ENCODE results near the gene CUEDC1.

Gene CUEDC1

GRCh38 chr17:57866723-57867122 lies 88.5 kb downstream of the CUEDC1 start:
- in situ Hi-C loops (cut with HindIII; ENCODE audit: low pct_unique_long_range_greater_than_20kb, low sequenced_read_pairs): no loop called here
- no peak for DNase-seq (ENCODE audit: low read depth in 1 of 2, low spot score in 1 of 2)
- no peak for TF ChIP-seq JUND (IDR thresholded peaks at IDR 0.05; ENCODE audit: low read depth)

- in situ Hi-C loops (cut with HindIII; ENCODE audit: low pct_unique_long_range_greater_than_20kb, low sequenced_read_pairs): no loop called here
- TF ChIP-seq JUND (IDR thresholded peaks at IDR 0.05; ENCODE audit: low read depth): no peak
- no peak for DNase-seq (ENCODE audit: low read depth in 1 of 2, low spot score in 1 of 2)
Measured at GRCh38 chr17:57866319-57866718, 88.9 kb downstream of the CUEDC1 start.

- no peak for TF ChIP-seq JUND (IDR thresholded peaks at IDR 0.05; ENCODE audit: low read depth)
- in situ Hi-C loops (cut with HindIII; ENCODE audit: low pct_unique_long_range_greater_than_20kb, low sequenced_read_pairs): no loop called here
- DNase-seq (ENCODE audit: low read depth in 1 of 2, low spot score in 1 of 2): no peak
Measured at GRCh38 chr17:57864273-57864672, 90.9 kb downstream of the CUEDC1 start.

GRCh38 chr17:57862694-57863667 lies 92.2 kb downstream of the CUEDC1 start:
- DNase-seq (ENCODE audit: low read depth in 1 of 2, low spot score in 1 of 2): no peak
- in situ Hi-C loops (cut with HindIII; ENCODE audit: low pct_unique_long_range_greater_than_20kb, low sequenced_read_pairs): no loop called here
- no peak for TF ChIP-seq JUND (IDR thresholded peaks at IDR 0.05; ENCODE audit: low read depth)

GRCh38 chr17:57861790-57862693 lies 93.2 kb downstream of the CUEDC1 start:
- no peak for DNase-seq (ENCODE audit: low read depth in 1 of 2, low spot score in 1 of 2)
- in situ Hi-C loops (cut with HindIII; ENCODE audit: low pct_unique_long_range_greater_than_20kb, low sequenced_read_pairs): no loop called here
- no peak for TF ChIP-seq JUND (IDR thresholded peaks at IDR 0.05; ENCODE audit: low read depth)

- peak; percentile 79 to 90 for DNase-seq (ENCODE audit: low read depth in 1 of 2, low spot score in 1 of 2)
Measured at GRCh38 chr17:57861000-57861789, 94.0 kb downstream of the CUEDC1 start.

GRCh38 chr17:57860414-57860999 lies 94.7 kb downstream of the CUEDC1 start:
- in situ Hi-C loops (cut with HindIII; ENCODE audit: low pct_unique_long_range_greater_than_20kb, low sequenced_read_pairs): no loop called here
- no peak for TF ChIP-seq JUND (IDR thresholded peaks at IDR 0.05; ENCODE audit: low read depth)
- no peak for DNase-seq (ENCODE audit: low read depth in 1 of 2, low spot score in 1 of 2)

More at GRCh38 chr17:57861000-57861789, 94.0 kb downstream of the CUEDC1 start:
- TF ChIP-seq JUND (IDR thresholded peaks at IDR 0.05; ENCODE audit: low read depth): no peak
- in situ Hi-C loops (cut with HindIII; ENCODE audit: low pct_unique_long_range_greater_than_20kb, low sequenced_read_pairs): no loop called here

GRCh38 chr17:57859601-57860413 lies 95.4 kb downstream of the CUEDC1 start:
- in situ Hi-C loops (cut with HindIII; ENCODE audit: low pct_unique_long_range_greater_than_20kb, low sequenced_read_pairs): no loop called here
- TF ChIP-seq JUND (IDR thresholded peaks at IDR 0.05; ENCODE audit: low read depth): no peak
- no peak for DNase-seq (ENCODE audit: low read depth in 1 of 2, low spot score in 1 of 2)

GRCh38 chr17:57858838-57859237 lies 96.4 kb downstream of the CUEDC1 start:
- no peak for TF ChIP-seq JUND (IDR thresholded peaks at IDR 0.05; ENCODE audit: low read depth)
- in situ Hi-C loops (cut with HindIII; ENCODE audit: low pct_unique_long_range_greater_than_20kb, low sequenced_read_pairs): no loop called here
- no peak for DNase-seq (ENCODE audit: low read depth in 1 of 2, low spot score in 1 of 2)

GRCh38 chr17:57856792-57857620 lies 98.2 kb downstream of the CUEDC1 start:
- in situ Hi-C loops (cut with HindIII; ENCODE audit: low pct_unique_long_range_greater_than_20kb, low sequenced_read_pairs): no loop called here
- no peak for TF ChIP-seq JUND (IDR thresholded peaks at IDR 0.05; ENCODE audit: low read depth)
- DNase-seq (ENCODE audit: low read depth in 1 of 2, low spot score in 1 of 2): peak in 1 of 2 experiments; percentile 61
